H1 (cell line): ENCODE data around the gene FOXN3. TPM values are rescaled to one million over a fixed set of nuclear protein-coding genes. Genes with fewer than 3 reads are reported as not detected.

Source experiments
- CTCF ChIA-PET: fragments of 300-600 bp; sonication (Branson Sonifier 250); formaldehyde crosslinking; loops from one replicate; lab custom pipeline; 2021; ENCODE audit not compliant: partially characterized antibody; lab: Charles Lee
- POLR2A ChIA-PET: fragments of 300-600 bp; sonication (Branson Sonifier 250); formaldehyde crosslinking; loops from one replicate; lab custom pipeline; 2021; ENCODE audit warnings: inconsistent platforms; ENCODE audit not compliant: partially characterized antibody; lab: Charles Lee
- DNase-seq, 2 experiments: peaks; one replicate each; pipeline versions ENCODE4 v3.0.0 to v3.0.0-alpha.2; 2010 to 2022; ENCODE audit warnings: low spot score in 2 of 2, low read depth in 1 of 2, mixed read lengths in 1 of 2
- FAIRE-seq: peaks from 2 replicates; lab custom pipeline; 2011; peaks lifted over from hg19 to GRCh38; lab: Jason Lieb, UNC
- H2AFZ ChIP-seq: 2 replicates; pipeline ENCODE4 v1.8.1; 2012; ENCODE audit warnings: low read length, inconsistent platforms
- H2AK5ac ChIP-seq: 2 replicates; pipeline ENCODE4 v1.6.1; 2013; ENCODE audit warnings: low read depth, low read length
- H2BK120ac ChIP-seq: replicated peaks from 2 replicates; pipeline ENCODE3; 2013; ENCODE audit warnings: low read depth, low read length, inconsistent platforms
- H2BK12ac ChIP-seq: 2 replicates; pipeline ENCODE4 v1.6.1; 2013; ENCODE audit warnings: low read depth, low read length
- H2BK15ac ChIP-seq: 2 replicates; pipeline ENCODE4 v1.6.1; 2013; ENCODE audit warnings: low read length
- H2BK20ac ChIP-seq: 2 replicates; pipeline ENCODE4 v1.6.1; 2013; ENCODE audit warnings: low read length
- H2BK5ac ChIP-seq: 2 replicates; pipeline ENCODE4 v1.6.1; 2013; ENCODE audit warnings: low read depth, low read length
- H3K14ac ChIP-seq: 2 replicates; pipeline ENCODE4 v1.6.1; 2013; ENCODE audit warnings: inconsistent platforms; ENCODE audit not compliant: insufficient read length
- H3K18ac ChIP-seq: 2 replicates; pipeline ENCODE4 v1.6.1; 2013; ENCODE audit warnings: low read length; ENCODE audit errors: extremely low read depth
- H3K23ac ChIP-seq: 2 replicates; pipeline ENCODE4 v1.6.1; 2013; ENCODE audit warnings: inconsistent platforms; ENCODE audit not compliant: insufficient read length
- H3K23me2 ChIP-seq: 2 replicates; pipeline ENCODE4 v1.6.1; 2013; ENCODE audit warnings: low read depth, low read length
- H3K27ac ChIP-seq: 2 replicates; pipeline ENCODE4 v1.6.1; 2011; ENCODE audit warnings: low read depth, low read length, inconsistent platforms
- H3K27me3 ChIP-seq, 4 experiments: replicated peaks in 1 of 4; 1 replicate in 1 of 4; 2 replicates in 3 of 4; pipeline versions ENCODE4 v1.6.1 to v1.8.1; 2011 to 2013; ENCODE audit warnings: low read length in 3 of 4, mild to moderate bottlenecking in 3 of 4, inconsistent platforms in 2 of 4, mixed read lengths in 2 of 4, moderate library complexity in 1 of 4; ENCODE audit not compliant: control insufficient read depth in 3 of 4, insufficient read depth in 3 of 4; ENCODE audit errors: extremely low read depth in 1 of 4
- H3K36me3 ChIP-seq, 4 experiments: 2 replicates each; pipeline versions ENCODE4 v1.6.1 to v1.8.1; 2011 to 2013; ENCODE audit warnings: mild to moderate bottlenecking in 4 of 4, low read length in 3 of 4, moderate library complexity in 2 of 4, control low read depth in 1 of 4, inconsistent platforms in 1 of 4; ENCODE audit not compliant: insufficient read depth in 4 of 4, control insufficient read depth in 2 of 4
- H3K4ac ChIP-seq: replicated peaks from 2 replicates; pipeline ENCODE3; 2013; ENCODE audit warnings: low read length, low read depth, mixed read lengths, inconsistent platforms; ENCODE audit not compliant: insufficient read length
- H3K4me1 ChIP-seq, 4 experiments: replicated peaks in 1 of 4; 1 replicate in 1 of 4; 2 replicates in 3 of 4; pipeline versions ENCODE4 v1.6.1 to v1.8.1; 2011 to 2013; ENCODE audit warnings: low read length in 3 of 4, inconsistent platforms in 2 of 4, mixed read lengths in 1 of 4; ENCODE audit not compliant: insufficient read depth in 4 of 4, control insufficient read depth in 3 of 4
- H3K4me2 ChIP-seq, 2 experiments: 2 replicates each; pipeline versions ENCODE4 v1.6.1 to v1.8.1; 2011 to 2013; ENCODE audit warnings: low read depth in 2 of 2, low read length in 2 of 2, control low read depth in 1 of 2, inconsistent platforms in 1 of 2, mild to moderate bottlenecking in 1 of 2; ENCODE audit not compliant: insufficient read depth in 1 of 2
- H3K4me3 ChIP-seq, 4 experiments: fragments of 200-600, 300-600 bp in 1 of 4; sonication (generic), shearing (Covaris generic), sonication (Bioruptor Twin) in 1 of 4; 2 replicates each; pipeline versions ENCODE4 v1.5.1 to v1.8.1; 2011 to 2016; ENCODE audit warnings: low read length in 4 of 4, low read depth in 3 of 4, control low read depth in 2 of 4, inconsistent platforms in 2 of 4, mild to moderate bottlenecking in 2 of 4, mixed read lengths in 1 of 4, moderate library complexity in 1 of 4; ENCODE audit not compliant: insufficient read depth in 2 of 4; ENCODE audit errors: extremely low read depth in 1 of 4
- H3K56ac ChIP-seq: replicated peaks from 2 replicates; pipeline ENCODE3; 2013; ENCODE audit warnings: low read depth, mild to moderate bottlenecking, mixed read lengths, low read length, inconsistent platforms; ENCODE audit not compliant: insufficient read length
- H3K79me1 ChIP-seq: 2 replicates; pipeline ENCODE4 v1.6.1; 2013; ENCODE audit warnings: low read depth, low read length, control low read depth
- H3K79me2 ChIP-seq, 2 experiments: 2 replicates each; pipeline versions ENCODE4 v1.6.1 to v1.8.1; 2012 to 2013; ENCODE audit warnings: low read length in 2 of 2, mild to moderate bottlenecking in 2 of 2, inconsistent platforms in 1 of 2; ENCODE audit not compliant: insufficient read depth in 2 of 2, control insufficient read depth in 1 of 2
- H3K9ac ChIP-seq, 4 experiments: replicated peaks in 1 of 4; 1 replicate in 1 of 4; 2 replicates in 3 of 4; pipeline versions ENCODE4 v1.6.1 to v1.8.1; 2011 to 2013; ENCODE audit warnings: low read depth in 3 of 4, low read length in 3 of 4, control low read depth in 2 of 4, mild to moderate bottlenecking in 2 of 4, moderate library complexity in 2 of 4, inconsistent platforms in 1 of 4; ENCODE audit errors: extremely low read depth in 1 of 4
- H3K9me3 ChIP-seq, 2 experiments: 2 replicates each; pipeline versions ENCODE4 v1.6.1 to v1.8.1; 2012 to 2013; ENCODE audit warnings: mild to moderate bottlenecking in 2 of 2, moderate library complexity in 2 of 2, control low read depth in 1 of 2, inconsistent platforms in 1 of 2, low read depth in 1 of 2, low read length in 1 of 2, mixed read lengths in 1 of 2; ENCODE audit not compliant: insufficient read depth in 2 of 2
- H4K20me1 ChIP-seq, 2 experiments: replicated peaks in 1 of 2; 2 replicates each; pipeline versions ENCODE3 to v1.8.1; 2011 to 2013; ENCODE audit warnings: inconsistent platforms in 2 of 2, low read length in 2 of 2, mild to moderate bottlenecking in 1 of 2; ENCODE audit not compliant: insufficient read depth in 2 of 2, control insufficient read depth in 1 of 2
- H4K5ac ChIP-seq: 2 replicates; pipeline ENCODE4 v1.6.1; 2013; ENCODE audit warnings: low read length, low read depth, mixed read lengths, inconsistent platforms; ENCODE audit not compliant: insufficient read length
- H4K8ac ChIP-seq: 2 replicates; pipeline ENCODE4 v1.8.0; 2013; ENCODE audit warnings: mild to moderate bottlenecking, moderate library complexity, low read length, inconsistent platforms; ENCODE audit not compliant: insufficient read depth; ENCODE audit errors: extremely low read depth
- H4K91ac ChIP-seq: replicated peaks from 2 replicates; pipeline ENCODE3; 2013; ENCODE audit warnings: low read length, mixed read lengths, inconsistent platforms; ENCODE audit not compliant: insufficient read length
- ASH2L ChIP-seq: fragments of 200-600, 300-600 bp; sonication (generic); IDR thresholded peaks from one replicate; pipeline ENCODE4 v1.7.1; 2017; ENCODE audit warnings: low read length
- BCL11A ChIP-seq, 2 experiments: IDR thresholded peaks; one replicate each; pipeline ENCODE4 v1.6.1; 2011; ENCODE audit warnings: low read depth in 2 of 2, low read length in 2 of 2, mild to moderate bottlenecking in 2 of 2
- CBX5 ChIP-seq: fragments of 300-800, 300-1000 bp; sonication (generic); IDR thresholded peaks from 2 replicates; pipeline ENCODE4 v1.7.1; 2016; ENCODE audit warnings: antibody characterized with exemption, low read length, low read depth
- CEBPB ChIP-seq: IDR thresholded peaks from 2 replicates; pipeline ENCODE4 v1.6.1; 2012; ENCODE audit warnings: low read depth, low read length
- EGR1 ChIP-seq: IDR thresholded peaks from 2 replicates; pipeline ENCODE4 v1.6.1; 2011; ENCODE audit warnings: low read depth, low read length, borderline replicate concordance
- JUN ChIP-seq: IDR thresholded peaks from 2 replicates; pipeline ENCODE4 v1.6.1; 2011; ENCODE audit warnings: low read depth, mild to moderate bottlenecking, improper control_type of control experiment, low read length
- MAFK ChIP-seq: IDR thresholded peaks from 2 replicates; pipeline ENCODE4 v1.6.1; 2012; ENCODE audit warnings: low read depth, mild to moderate bottlenecking, improper control_type of control experiment, low read length
- POLR2A ChIP-seq, 2 experiments: IDR thresholded peaks; 1 replicate in 1 of 2; 2 replicates in 1 of 2; pipeline ENCODE4 v1.6.1; 2011; ENCODE audit warnings: low read depth in 2 of 2, low read length in 2 of 2, mild to moderate bottlenecking in 2 of 2; ENCODE audit errors: control extremely low read depth in 1 of 2
- POLR2AphosphoS5 ChIP-seq: IDR thresholded peaks from 2 replicates; pipeline ENCODE4 v1.6.1; 2011; ENCODE audit warnings: low read depth, low read length
- SIN3A ChIP-seq, 2 experiments: IDR thresholded peaks in 1 of 2; conservative IDR thresholded peaks in 1 of 2; 2 replicates each; pipeline ENCODE4 v1.6.1; 2011 to 2012; ENCODE audit warnings: low read length in 2 of 2, improper control_type of control experiment in 1 of 2, low read depth in 1 of 2, mild to moderate bottlenecking in 1 of 2
- WGBS, 2 experiments: shearing (Covaris generic) in 1 of 2; methylation state at CpG; one replicate each; pipeline versions ENCODE4 v1.1.6 to v1.1.7; 2013 to 2015; ENCODE audit warnings: low lambda C conversion rate in 2 of 2, mixed read lengths in 2 of 2, inconsistent platforms in 1 of 2, low coverage in 1 of 2, missing lambda C conversion rate in 1 of 2; ENCODE audit not compliant: insufficient replicate concordance in 2 of 2, insufficient coverage in 1 of 2, insufficient read length in 1 of 2; ENCODE audit errors: extremely low coverage in 1 of 2, missing lambda C conversion rate in 1 of 2; 5-methylcytosine and 5-hydroxymethylcytosine counted together
- polyA plus RNA-seq, 7 experiments: library from polyadenylated mRNA; depleted of rRNA in 3 of 7; stranded (reverse) in 5 of 7; unstranded in 2 of 7; fragments of >200 nt in 5 of 7; fragments of 200-250 nt in 2 of 7; gene quantifications; 1 replicate in 5 of 7; 2 replicates in 1 of 7; 4 replicates in 1 of 7; pipeline versions ENCODE4 v1.2.1 to v1.2.3, GENCODE V29; 2011 to 2013; ENCODE audit warnings: missing spikeins in 2 of 7, mixed read lengths in 2 of 7
- total RNA-seq: library from RNA; stranded (reverse); fragmentation: NEBNext Ultra II Directional; extraction: Animal tissue kit (Norgen Biotek cat#: 25700); gene quantifications from 2 replicates; pipeline ENCODE4 v1.2.1, GENCODE V29; 2021
- TF ChIP-seq, protein P1 (sequence below): IDR thresholded peaks from 2 replicates; pipeline ENCODE4 v1.6.1; 2012; ENCODE audit warnings: low read length, inconsistent platforms
- TF ChIP-seq, protein P2 (sequence below): IDR thresholded peaks from 2 replicates; pipeline ENCODE4 v1.6.1; 2011; ENCODE audit warnings: low read depth, mild to moderate bottlenecking, low read length; ENCODE audit not compliant: insufficient read depth

FOXN3 gene
- total and polyA plus RNA-seq, 2 of the 8 experiments (the other 6 are each of a cell fraction or from before 2014, with no cell fraction given): 52.6 to 178 TPM

DNA sequence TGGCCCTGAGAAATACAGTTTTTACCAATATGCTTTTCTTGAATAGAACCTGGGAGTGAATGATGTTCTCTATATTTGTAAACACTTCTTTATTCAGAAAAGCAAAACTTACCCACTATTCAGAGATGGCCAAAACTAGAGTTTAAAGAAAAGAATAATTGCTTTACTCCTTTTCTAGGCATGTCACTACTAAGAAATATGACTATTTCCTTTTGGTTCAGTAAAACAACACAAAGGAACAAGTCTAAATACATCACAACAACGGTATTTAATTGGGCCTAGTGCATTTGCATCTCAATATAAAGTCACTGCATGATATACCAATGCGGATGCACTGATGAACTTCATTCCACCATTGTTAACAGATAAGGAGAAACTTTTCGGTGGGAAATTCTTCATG is 207.5 kb downstream of the FOXN3 start:
- Histone ChIP-seq H4K8ac (no peak overlapping the region), H2BK20ac (no peak overlapping the region), H3K79me2 (peaks cover 0 to 47% of the 10 kb centered on the region in 2 experiments; a peak in 3 of 4 replicates), H3K4ac (no peak overlapping the region), H2BK15ac (no peak overlapping the region), H3K9ac (no peak overlapping the region), H3K23me2 (peaks cover 2% of the 10 kb centered on the region; the same call in 1 of the 2 replicates), H2AFZ (no peak overlapping the region), H3K9me3 (no peaks in the 10 kb centered on the region), H3K27me3 (no peaks in the 10 kb centered on the region), H3K4me2 (no peak overlapping the region), H3K14ac (no peak overlapping the region), H3K4me1 (peaks cover 0 to 10% (median 5%) of the 10 kb centered on the region in 4 experiments; a peak in 5 of 7 replicates), H3K56ac (no peak overlapping the region), H2AK5ac (no peak overlapping the region), H4K5ac (no peak overlapping the region), H3K18ac (no peak overlapping the region), H4K91ac (no peak overlapping the region), H2BK120ac (no peak overlapping the region), H3K79me1 (peaks cover 9% of the 10 kb centered on the region; the same call in 1 of the 2 replicates), H4K20me1 (peaks cover 5 to 16% of the 10 kb centered on the region in 2 experiments), H2BK12ac (no peak overlapping the region), H3K36me3 (peaks cover 0 to 3% (median 0%) of the 10 kb centered on the region in 4 experiments; a peak in 2 of 8 replicates), H3K4me3 (no peak overlapping the region), H3K23ac (no peak overlapping the region), H3K27ac (no peak overlapping the region), H2BK5ac (no peak overlapping the region)
- CTCF ChIA-PET: interaction anchor here (1.1 to 2.4 kb wide), 4 partner anchors 8 to 55 kb away, joined by 3 to 6 read pairs (median 4); no protein-coding TSS in a partner anchor
- DNase-seq (no peak), FAIRE-seq (no peak)
- POLR2A ChIA-PET: interaction anchor here (0.9 to 1.3 kb wide), 2 partner anchors 19 to 30 kb away, joined by 3 read pairs; no protein-coding TSS in a partner anchor
- 91% methylated on average over 3 of the region's 3 CpGs; no CpG with 5 or more reads in 1 of the 2 experiments for WGBS, 2 experiments
- TF ChIP-seq BCL11A (IDR thresholded peaks at IDR 0.05; ENCODE audit: low read depth in 2 of 2, low read length in 2 of 2): no peak
- TF ChIP-seq CBX5: no peak
- TF ChIP-seq POLR2AphosphoS5: no peak
- no peak for TF ChIP-seq POLR2A (IDR thresholded peaks at IDR 0.05; ENCODE audit: control extremely low read depth in 1 of 2, low read depth in 2 of 2, low read length in 2 of 2)
- no peak for TF ChIP-seq JUN
- TF ChIP-seq SIN3A (conservative IDR thresholded peaks at IDR 0.05 in 1 of 2, IDR thresholded peaks at IDR 0.05 in 1 of 2; ENCODE audit: low read depth in 1 of 2, low read length in 2 of 2): no peak
- TF ChIP-seq EGR1: no peak
- no peak for TF ChIP-seq ASH2L
- TF ChIP-seq, protein P1, sequence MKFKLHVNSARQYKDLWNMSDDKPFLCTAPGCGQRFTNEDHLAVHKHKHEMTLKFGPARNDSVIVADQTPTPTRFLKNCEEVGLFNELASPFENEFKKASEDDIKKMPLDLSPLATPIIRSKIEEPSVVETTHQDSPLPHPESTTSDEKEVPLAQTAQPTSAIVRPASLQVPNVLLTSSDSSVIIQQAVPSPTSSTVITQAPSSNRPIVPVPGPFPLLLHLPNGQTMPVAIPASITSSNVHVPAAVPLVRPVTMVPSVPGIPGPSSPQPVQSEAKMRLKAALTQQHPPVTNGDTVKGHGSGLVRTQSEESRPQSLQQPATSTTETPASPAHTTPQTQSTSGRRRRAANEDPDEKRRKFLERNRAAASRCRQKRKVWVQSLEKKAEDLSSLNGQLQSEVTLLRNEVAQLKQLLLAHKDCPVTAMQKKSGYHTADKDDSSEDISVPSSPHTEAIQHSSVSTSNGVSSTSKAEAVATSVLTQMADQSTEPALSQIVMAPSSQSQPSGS: no peak
- TF ChIP-seq, protein P2, sequence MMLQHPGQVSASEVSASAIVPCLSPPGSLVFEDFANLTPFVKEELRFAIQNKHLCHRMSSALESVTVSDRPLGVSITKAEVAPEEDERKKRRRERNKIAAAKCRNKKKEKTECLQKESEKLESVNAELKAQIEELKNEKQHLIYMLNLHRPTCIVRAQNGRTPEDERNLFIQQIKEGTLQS: no peak
- no peak for TF ChIP-seq MAFK
- no peak for TF ChIP-seq CEBPB
